ENCODE results near the gene LRRC46.
A peak's percentile ranks its signal among the peaks of the same experiment; 100 is the strongest.

LRRC46 gene

GRCh38 chr17:47846716-47847340, 15.4 kb downstream of the LRRC46 start:
- DNase-seq (ENCODE audit: low spot score in 2 of 2) (no peak), ATAC-seq (ENCODE audit: low read depth) (no peak)
- H3K4me1 Mint-ChIP-seq: peaks cover 14% of the 10 kb centered on the region
- no peaks in the 10 kb centered on the region for H3K9me3 Mint-ChIP-seq
- H3K36me3 Mint-ChIP-seq: no peaks in the 10 kb centered on the region
- no peak overlapping the region for H3K27ac Mint-ChIP-seq
- H3K27me3 Mint-ChIP-seq: peaks cover 32% of the 10 kb centered on the region
- no peak overlapping the region for H3K4me3 Mint-ChIP-seq

GRCh38 chr17:47847341-47848197, 16.1 kb downstream of the LRRC46 start:
- Mint-ChIP-seq H3K27ac (no peak overlapping the region), H3K4me1 (peaks cover 21% of the 10 kb centered on the region), H3K27me3 (peaks cover 38% of the 10 kb centered on the region), H3K36me3 (no peaks in the 10 kb centered on the region), H3K9me3 (no peaks in the 10 kb centered on the region), H3K4me3 (no peak overlapping the region)
- DNase-seq (ENCODE audit: low spot score in 2 of 2) (no peak), ATAC-seq (ENCODE audit: low read depth) (peak; percentile 51)

- Mint-ChIP-seq H3K9me3 (no peaks in the 10 kb centered on the region), H3K36me3 (no peaks in the 10 kb centered on the region), H3K4me1 (peaks cover 19% of the 10 kb centered on the region), H3K27me3 (peaks cover 39% of the 10 kb centered on the region), H3K27ac (no peak overlapping the region), H3K4me3 (no peak overlapping the region)
- DNase-seq (ENCODE audit: low spot score in 2 of 2) (no peak), ATAC-seq (ENCODE audit: low read depth) (no peak)
Measured at GRCh38 chr17:47848198-47848513, 16.7 kb downstream of the LRRC46 start.

- no peak for ATAC-seq (ENCODE audit: low read depth)
- H3K9me3 Mint-ChIP-seq: no peaks in the 10 kb centered on the region
- H3K27ac Mint-ChIP-seq: no peak overlapping the region
- peak overlapping the region; percentile 46 for H3K4me3 Mint-ChIP-seq
- no peak for DNase-seq (ENCODE audit: low spot score in 2 of 2)
- H3K27me3 Mint-ChIP-seq: peaks cover 35% of the 10 kb centered on the region
- peaks cover 19% of the 10 kb centered on the region for H3K4me1 Mint-ChIP-seq
- no peaks in the 10 kb centered on the region for H3K36me3 Mint-ChIP-seq
Measured at GRCh38 chr17:47850373-47850691, 18.9 kb downstream of the LRRC46 start.

- Mint-ChIP-seq H3K4me1 (peaks cover 19% of the 10 kb centered on the region), H3K4me3 (peak within 1 kb of the TSS; percentile 63), H3K27me3 (peaks cover 37% of the 10 kb centered on the region), H3K9me3 (no peaks in the 10 kb centered on the region), H3K27ac (no peak within 1 kb of the TSS), H3K36me3 (no peaks in the 10 kb centered on the region)
- ATAC-seq (ENCODE audit: low read depth): peak; percentile 61
- no peak for DNase-seq (ENCODE audit: low spot score in 2 of 2)
Measured at GRCh38 chr17:47850692-47851573, 19.5 kb downstream of the LRRC46 start, which contains the start of gene SP6. Gene SP6 (minus strand): TSS chr17:47851163. CDS start chr17:47848429, 2,734 bp downstream.

GRCh38 chr17:47851764-47852112, 20.3 kb downstream of the LRRC46 start:
- ATAC-seq (ENCODE audit: low read depth) (no peak), DNase-seq (ENCODE audit: low spot score in 2 of 2) (no peak)
- Mint-ChIP-seq H3K9me3 (no peaks in the 10 kb centered on the region), H3K4me3 (peak overlapping the region; percentile 63), H3K27me3 (peaks cover 40% of the 10 kb centered on the region), H3K27ac (no peak overlapping the region), H3K36me3 (no peaks in the 10 kb centered on the region), H3K4me1 (peaks cover 19% of the 10 kb centered on the region)

GRCh38 chr17:47852113-47852949, 20.9 kb downstream of the LRRC46 start:
- Mint-ChIP-seq H3K4me3 (peak overlapping the region; percentile 63), H3K27me3 (peaks cover 35% of the 10 kb centered on the region), H3K36me3 (no peaks in the 10 kb centered on the region), H3K9me3 (no peaks in the 10 kb centered on the region), H3K27ac (no peak overlapping the region), H3K4me1 (peaks cover 13% of the 10 kb centered on the region)
- ATAC-seq (ENCODE audit: low read depth) (peak; percentile 18), DNase-seq (ENCODE audit: low spot score in 2 of 2) (no peak)

- no peak overlapping the region for H3K27ac Mint-ChIP-seq
Measured at GRCh38 chr17:47853616-47854015, 22.1 kb downstream of the LRRC46 start.

GRCh38 chr17:47855737-47856136, 24.3 kb downstream of the LRRC46 start:
- ATAC-seq (ENCODE audit: low read depth) (no peak), DNase-seq (ENCODE audit: low spot score in 2 of 2) (no peak)
- Mint-ChIP-seq H3K4me3 (no peak overlapping the region), H3K27me3 (peaks cover 39% of the 10 kb centered on the region), H3K9me3 (no peaks in the 10 kb centered on the region), H3K36me3 (no peaks in the 10 kb centered on the region), H3K27ac (no peak overlapping the region), H3K4me1 (peaks cover 10% of the 10 kb centered on the region)

More at GRCh38 chr17:47853616-47854015, 22.1 kb downstream of the LRRC46 start:
- H3K9me3 Mint-ChIP-seq: no peaks in the 10 kb centered on the region
- DNase-seq (ENCODE audit: low spot score in 2 of 2): no peak
- peaks cover 13% of the 10 kb centered on the region for H3K4me1 Mint-ChIP-seq
- no peak for ATAC-seq (ENCODE audit: low read depth)
- H3K4me3 Mint-ChIP-seq: no peak overlapping the region
- H3K27me3 Mint-ChIP-seq: peaks cover 40% of the 10 kb centered on the region
- H3K36me3 Mint-ChIP-seq: no peaks in the 10 kb centered on the region

GRCh38 chr17:47856830-47857229, 25.4 kb downstream of the LRRC46 start:
- DNase-seq (ENCODE audit: low spot score in 2 of 2): no peak
- H3K4me1 Mint-ChIP-seq: peaks cover 7% of the 10 kb centered on the region
- no peaks in the 10 kb centered on the region for H3K36me3 Mint-ChIP-seq
- H3K9me3 Mint-ChIP-seq: no peaks in the 10 kb centered on the region
- H3K27ac Mint-ChIP-seq: no peak overlapping the region
- no peak for ATAC-seq (ENCODE audit: low read depth)
- peaks cover 36% of the 10 kb centered on the region for H3K27me3 Mint-ChIP-seq
- no peak overlapping the region for H3K4me3 Mint-ChIP-seq

GRCh38 chr17:47857551-47858455, 26.3 kb downstream of the LRRC46 start:
- no peak for ATAC-seq (ENCODE audit: low read depth)
- H3K27me3 Mint-ChIP-seq: peaks cover 29% of the 10 kb centered on the region
- no peak overlapping the region for H3K27ac Mint-ChIP-seq
- H3K4me3 Mint-ChIP-seq: no peak overlapping the region
- DNase-seq (ENCODE audit: low spot score in 2 of 2): no peak
- H3K9me3 Mint-ChIP-seq: no peaks in the 10 kb centered on the region
- no peaks in the 10 kb centered on the region for H3K4me1 Mint-ChIP-seq
- H3K36me3 Mint-ChIP-seq: no peaks in the 10 kb centered on the region

- no peaks in the 10 kb centered on the region for H3K36me3 Mint-ChIP-seq
- no peaks in the 10 kb centered on the region for H3K4me1 Mint-ChIP-seq
- H3K9me3 Mint-ChIP-seq: no peaks in the 10 kb centered on the region
- H3K27me3 Mint-ChIP-seq: peaks cover 30% of the 10 kb centered on the region
- H3K4me3 Mint-ChIP-seq: no peak overlapping the region
- H3K27ac Mint-ChIP-seq: no peak overlapping the region
- ATAC-seq (ENCODE audit: low read depth): no peak
- DNase-seq (ENCODE audit: low spot score in 2 of 2): no peak
Measured at GRCh38 chr17:47860386-47860785, 28.9 kb downstream of the LRRC46 start.
